ENCODE measurements around the gene CLMN. TPM values are rescaled to one million over a fixed set of nuclear protein-coding genes. Genes with fewer than 3 reads are reported as not detected.

Gene CLMN
- total and polyA plus RNA-seq, 2 donors (not counting 1 experiment from before 2014, with no cell fraction given): 9.6 to 51.5 TPM

DNA sequence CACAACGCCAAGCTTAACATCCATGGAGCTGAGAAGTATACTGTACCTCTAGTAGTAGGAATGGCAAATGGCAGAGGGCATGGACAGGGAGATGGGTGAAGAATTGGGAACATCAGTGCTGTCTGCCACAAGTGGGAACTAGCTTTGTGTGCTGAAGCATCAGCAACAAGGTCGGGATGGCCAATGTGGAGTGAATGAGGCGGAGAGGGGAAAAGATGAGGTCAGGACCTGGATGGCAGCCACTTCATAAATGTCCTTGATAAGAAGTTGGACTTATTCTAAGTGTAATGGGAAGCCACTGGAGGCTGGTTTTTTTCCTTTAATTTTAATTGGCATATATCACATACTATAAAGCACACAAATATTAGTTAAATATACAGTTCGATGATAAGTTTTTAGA is 21.9 kb upstream of the CLMN start:
- Histone ChIP-seq H3K9ac (ENCODE audit: low read length) (no peak overlapping the region), H3K36me3 (replicated peaks in 1 of 2; ENCODE audit: control extremely low read depth in 1 of 2, control insufficient read depth in 1 of 2, extremely low read depth in 1 of 2, insufficient read depth in 2 of 2, low read length in 1 of 2) (no peaks in the 10 kb centered on the region), H3K27me3 (replicated peaks in 1 of 4; ENCODE audit: control extremely low read depth in 1 of 4, control insufficient read depth in 3 of 4, insufficient read depth in 4 of 4, low read length in 3 of 4) (peaks cover 0 to 14% (median 2%) of the 10 kb centered on the region in 4 experiments), H3K9me3 (ENCODE audit: control extremely low read depth in 1 of 3, control insufficient read depth in 2 of 3, insufficient read depth in 1 of 3, low read length in 2 of 3) (peaks cover 0 to 5% (median 0%) of the 10 kb centered on the region in 3 donors), H3K79me2 (ENCODE audit: control insufficient read depth, insufficient read depth, low read length) (no peaks in the 10 kb centered on the region), H2AFZ (ENCODE audit: insufficient read depth, low read depth, low read length, poor library complexity, severe bottlenecking) (no peak overlapping the region), H3K4me3 (ENCODE audit: control extremely low read depth in 1 of 5, extremely low read depth in 1 of 5, insufficient read depth in 1 of 5, low read depth in 2 of 5, low read length in 4 of 5) (no peak overlapping the region), H3K4me1 (ENCODE audit: control insufficient read depth in 2 of 2, insufficient read depth in 2 of 2, low read length in 2 of 2) (no peaks in the 10 kb centered on the region), H3K27ac (ENCODE audit: low read length in 2 of 2) (no peak overlapping the region), H4K20me1 (ENCODE audit: control insufficient read depth, insufficient read depth, low read length, poor library complexity, severe bottlenecking) (no peaks in the 10 kb centered on the region), H3K4me2 (replicated peaks; ENCODE audit: low read depth, low read length, poor library complexity, severe bottlenecking) (no peak overlapping the region)
- no peak overlapping the region for H3K27ac Mint-ChIP-seq
- CTCF ChIA-PET: interaction anchor here (2.4 kb wide), 1 partner anchor 20 kb away, joined by 12 read pairs; no protein-coding TSS in a partner anchor
- DNase-seq: no peak
- POLR2A ChIA-PET: no interaction called here
- no peaks in the 10 kb centered on the region for H3K4me1 Mint-ChIP-seq
- no peak for TF ChIP-seq EZH2 (IDR thresholded peaks at IDR 0.05; ENCODE audit: borderline replicate concordance, insufficient read depth, low read depth, low read length, poor library complexity, severe bottlenecking)
- TF ChIP-seq, protein P1, sequence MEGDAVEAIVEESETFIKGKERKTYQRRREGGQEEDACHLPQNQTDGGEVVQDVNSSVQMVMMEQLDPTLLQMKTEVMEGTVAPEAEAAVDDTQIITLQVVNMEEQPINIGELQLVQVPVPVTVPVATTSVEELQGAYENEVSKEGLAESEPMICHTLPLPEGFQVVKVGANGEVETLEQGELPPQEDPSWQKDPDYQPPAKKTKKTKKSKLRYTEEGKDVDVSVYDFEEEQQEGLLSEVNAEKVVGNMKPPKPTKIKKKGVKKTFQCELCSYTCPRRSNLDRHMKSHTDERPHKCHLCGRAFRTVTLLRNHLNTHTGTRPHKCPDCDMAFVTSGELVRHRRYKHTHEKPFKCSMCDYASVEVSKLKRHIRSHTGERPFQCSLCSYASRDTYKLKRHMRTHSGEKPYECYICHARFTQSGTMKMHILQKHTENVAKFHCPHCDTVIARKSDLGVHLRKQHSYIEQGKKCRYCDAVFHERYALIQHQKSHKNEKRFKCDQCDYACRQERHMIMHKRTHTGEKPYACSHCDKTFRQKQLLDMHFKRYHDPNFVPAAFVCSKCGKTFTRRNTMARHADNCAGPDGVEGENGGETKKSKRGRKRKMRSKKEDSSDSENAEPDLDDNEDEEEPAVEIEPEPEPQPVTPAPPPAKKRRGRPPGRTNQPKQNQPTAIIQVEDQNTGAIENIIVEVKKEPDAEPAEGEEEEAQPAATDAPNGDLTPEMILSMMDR (IDR thresholded peaks at IDR 0.05): no peak
- no peak for ATAC-seq (ENCODE audit: low read depth)
- intact Hi-C loops (cut with micrococcal nuclease): no loop called here
- WGBS (ENCODE audit: insufficient coverage): 92% methylated on average over 2 of the region's 4 CpGs
- H3K27me3 Mint-ChIP-seq: peaks cover 33% of the 10 kb centered on the region
- H3K9me3 Mint-ChIP-seq (ENCODE audit: insufficient read depth): no peaks in the 10 kb centered on the region
- H3K4me3 Mint-ChIP-seq: no peak overlapping the region

DNA sequence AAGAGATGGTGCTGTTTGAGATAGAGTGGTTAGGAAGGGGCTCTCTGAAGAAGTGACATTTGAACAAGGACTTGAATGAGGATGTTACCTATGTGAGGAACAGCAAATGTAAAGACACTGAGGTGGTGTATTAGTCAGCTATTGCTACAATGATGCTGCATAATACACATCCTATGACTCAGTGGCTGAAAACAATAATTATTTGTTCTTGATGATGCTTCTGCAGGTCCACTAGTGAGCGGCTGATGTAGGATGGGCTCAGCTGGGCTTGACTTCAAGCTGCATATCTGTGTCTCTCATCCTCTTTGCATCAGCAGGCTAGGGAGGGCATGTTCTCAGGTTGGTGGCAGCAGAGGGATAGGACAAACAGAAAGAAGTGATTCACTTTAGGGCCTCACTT is 21.4 kb upstream of the CLMN start:
- Histone ChIP-seq H3K27ac (ENCODE audit: low read length in 2 of 2) (no peak overlapping the region), H4K20me1 (ENCODE audit: control insufficient read depth, insufficient read depth, low read length, poor library complexity, severe bottlenecking) (no peaks in the 10 kb centered on the region), H3K4me3 (ENCODE audit: control extremely low read depth in 1 of 5, extremely low read depth in 1 of 5, insufficient read depth in 1 of 5, low read depth in 2 of 5, low read length in 4 of 5) (no peak overlapping the region), H3K4me2 (replicated peaks; ENCODE audit: low read depth, low read length, poor library complexity, severe bottlenecking) (no peak overlapping the region), H3K9me3 (ENCODE audit: control extremely low read depth in 1 of 3, control insufficient read depth in 2 of 3, insufficient read depth in 1 of 3, low read length in 2 of 3) (peaks cover 0 to 7% (median 0%) of the 10 kb centered on the region in 3 donors), H3K4me1 (ENCODE audit: control insufficient read depth in 2 of 2, insufficient read depth in 2 of 2, low read length in 2 of 2) (no peaks in the 10 kb centered on the region), H3K36me3 (replicated peaks in 1 of 2; ENCODE audit: control extremely low read depth in 1 of 2, control insufficient read depth in 1 of 2, extremely low read depth in 1 of 2, insufficient read depth in 2 of 2, low read length in 1 of 2) (no peaks in the 10 kb centered on the region), H3K9ac (ENCODE audit: low read length) (no peak overlapping the region), H3K79me2 (ENCODE audit: control insufficient read depth, insufficient read depth, low read length) (no peaks in the 10 kb centered on the region), H2AFZ (ENCODE audit: insufficient read depth, low read depth, low read length, poor library complexity, severe bottlenecking) (no peak overlapping the region), H3K27me3 (replicated peaks in 1 of 4; ENCODE audit: control extremely low read depth in 1 of 4, control insufficient read depth in 3 of 4, insufficient read depth in 4 of 4, low read length in 3 of 4) (peaks cover 0 to 14% (median 2%) of the 10 kb centered on the region in 4 experiments)
- Mint-ChIP-seq H3K4me1 (no peaks in the 10 kb centered on the region), H3K27ac (no peak overlapping the region), H3K9me3 (ENCODE audit: insufficient read depth) (no peaks in the 10 kb centered on the region), H3K27me3 (peaks cover 33% of the 10 kb centered on the region), H3K4me3 (no peak overlapping the region)
- ChIA-PET POLR2A (no interaction called here), CTCF (interaction anchor here (2.4 kb wide), 1 partner anchor 20 kb away, joined by 12 read pairs; no protein-coding TSS in a partner anchor)
- DNase-seq (no peak), ATAC-seq (ENCODE audit: low read depth) (no peak)
- 100% methylated on average over 1 of the region's 1 CpG for WGBS (ENCODE audit: insufficient coverage)
- intact Hi-C loops (cut with micrococcal nuclease): no loop called here
- no peak for TF ChIP-seq EZH2 (IDR thresholded peaks at IDR 0.05; ENCODE audit: borderline replicate concordance, insufficient read depth, low read depth, low read length, poor library complexity, severe bottlenecking)
- TF ChIP-seq, protein P1 (IDR thresholded peaks at IDR 0.05): no peak
